ENCODE measurements around the gene ZNF385A.

GRCh38 chr12:54428050-54429013, 43.8 kb upstream of the ZNF385A start:
- no peak for TF ChIP-seq CTCF (conservative IDR thresholded peaks at IDR 0.05; ENCODE audit: low read depth in 2 of 2)
- TF ChIP-seq EZH2phosphoT487 (IDR thresholded peaks at IDR 0.05; ENCODE audit: unreplicated experiment), result no peak
- TF ChIP-seq REST (IDR thresholded peaks at IDR 0.05; ENCODE audit: unreplicated experiment), result no peak
- no peak for TF ChIP-seq CREB1 (CRISPR knock-in tag; IDR thresholded peaks at IDR 0.05; ENCODE audit: low read depth)
- TF ChIP-seq POLR2AphosphoS5 (IDR thresholded peaks at IDR 0.05; ENCODE audit: low read depth), result no peak
- no peak for TF ChIP-seq EZH2 (IDR thresholded peaks at IDR 0.05; ENCODE audit: low read depth, unreplicated experiment)
- no peak for TF ChIP-seq NANOG (IDR thresholded peaks at IDR 0.05; ENCODE audit: borderline replicate concordance)
- TF ChIP-seq ZNF331 (CRISPR knock-in tag; IDR thresholded peaks at IDR 0.05; ENCODE audit: low read depth), result no peak
- TF ChIP-seq STAT1 (IDR thresholded peaks at IDR 0.05; ENCODE audit: unreplicated experiment), result no peak
